ENCODE data around the gene ATP6V0E2. TPM values are rescaled to one million over a fixed set of nuclear protein-coding genes. Genes with fewer than 3 reads are reported as not detected.
"Not testable (repeated sequence)": the region's sequence is repeated elsewhere in the genome, so short reads cannot be mapped to it uniquely, and the experiment has no call there.

Gene ATP6V0E2
- total and polyA plus RNA-seq, 3 donors from 2014 or later = 14.0 to 37.1 (median 30.3) TPM

GRCh38 chr7:149826344-149827088 is 47.3 kb upstream of the ATP6V0E2 start:
- 50 to 87% methylated on average over 2 to 12 of the region's 12 CpGs for WGBS, 2 donors
- no peak for DNase-seq
- intact Hi-C loops (cut with DNase I; ENCODE audit: low total_unique reads) = no loop called here
- TF ChIP-seq CTCF (IDR thresholded peaks at IDR 0.05) (no peak), POLR2A (IDR thresholded peaks at IDR 0.05) (no peak)
- Histone ChIP-seq H3K4me3 (no peak overlapping the region), H3K27ac (no peak overlapping the region), H3K36me3 (ENCODE audit: low read depth, missing control alignments) (no peaks in the 10 kb centered on the region), H3K4me1 (no peaks in the 10 kb centered on the region), H3K9me3 (no peaks in the 10 kb centered on the region), H3K27me3 (no peaks in the 10 kb centered on the region)

- Histone ChIP-seq H3K9me3 (no peaks in the 10 kb centered on the region), H3K4me3 (no peak overlapping the region), H3K36me3 (ENCODE audit: low read depth, missing control alignments) (no peaks in the 10 kb centered on the region), H3K4me1 (no peaks in the 10 kb centered on the region), H3K27ac (no peak overlapping the region), H3K27me3 (no peaks in the 10 kb centered on the region)
- TF ChIP-seq POLR2A (IDR thresholded peaks at IDR 0.05) (no peak), CTCF (IDR thresholded peaks at IDR 0.05) (no peak)
- 81 to 84% methylated on average over 23 of the region's 23 CpGs for WGBS, 2 donors
- DNase-seq = no peak
- intact Hi-C loops (cut with DNase I; ENCODE audit: low total_unique reads) = no loop called here
Observed at GRCh38 chr7:149827089-149827981, 46.4 kb upstream of the ATP6V0E2 start.

- Histone ChIP-seq H3K27ac (no peak overlapping the region), H3K9me3 (no peaks in the 10 kb centered on the region), H3K27me3 (no peaks in the 10 kb centered on the region), H3K4me3 (no peak overlapping the region), H3K4me1 (no peaks in the 10 kb centered on the region), H3K36me3 (ENCODE audit: low read depth, missing control alignments) (no peaks in the 10 kb centered on the region)
- WGBS, 2 donors = 87 to 94% methylated on average over 17 to 19 of the region's 19 CpGs
- intact Hi-C loops (cut with DNase I; ENCODE audit: low total_unique reads) = no loop called here
- no peak for DNase-seq
- TF ChIP-seq POLR2A (IDR thresholded peaks at IDR 0.05) (no peak), CTCF (IDR thresholded peaks at IDR 0.05) (no peak)
Observed at GRCh38 chr7:149828357-149829309, 45.1 kb upstream of the ATP6V0E2 start.

- H3K27ac ChIP-seq; H3K4me3 ChIP-seq; H3K36me3 ChIP-seq (ENCODE audit: low read depth, missing control alignments); H3K9me3 ChIP-seq; intact Hi-C loops (cut with DNase I; ENCODE audit: low total_unique reads); H3K4me1 ChIP-seq; DNase-seq; H3K27me3 ChIP-seq: not testable (repeated sequence)
- 54 to 73% methylated on average over 1 of the region's 1 CpG for WGBS, 2 donors
Observed at GRCh38 chr7:149830527-149830926, 43.2 kb upstream of the ATP6V0E2 start.
